ENCODE measurements around the gene RAB10.

The RAB10 gene

GRCh38 chr2:26185304-26185928 lies 151.5 kb downstream of the RAB10 start:
- DNase-seq: no peak

DNA sequence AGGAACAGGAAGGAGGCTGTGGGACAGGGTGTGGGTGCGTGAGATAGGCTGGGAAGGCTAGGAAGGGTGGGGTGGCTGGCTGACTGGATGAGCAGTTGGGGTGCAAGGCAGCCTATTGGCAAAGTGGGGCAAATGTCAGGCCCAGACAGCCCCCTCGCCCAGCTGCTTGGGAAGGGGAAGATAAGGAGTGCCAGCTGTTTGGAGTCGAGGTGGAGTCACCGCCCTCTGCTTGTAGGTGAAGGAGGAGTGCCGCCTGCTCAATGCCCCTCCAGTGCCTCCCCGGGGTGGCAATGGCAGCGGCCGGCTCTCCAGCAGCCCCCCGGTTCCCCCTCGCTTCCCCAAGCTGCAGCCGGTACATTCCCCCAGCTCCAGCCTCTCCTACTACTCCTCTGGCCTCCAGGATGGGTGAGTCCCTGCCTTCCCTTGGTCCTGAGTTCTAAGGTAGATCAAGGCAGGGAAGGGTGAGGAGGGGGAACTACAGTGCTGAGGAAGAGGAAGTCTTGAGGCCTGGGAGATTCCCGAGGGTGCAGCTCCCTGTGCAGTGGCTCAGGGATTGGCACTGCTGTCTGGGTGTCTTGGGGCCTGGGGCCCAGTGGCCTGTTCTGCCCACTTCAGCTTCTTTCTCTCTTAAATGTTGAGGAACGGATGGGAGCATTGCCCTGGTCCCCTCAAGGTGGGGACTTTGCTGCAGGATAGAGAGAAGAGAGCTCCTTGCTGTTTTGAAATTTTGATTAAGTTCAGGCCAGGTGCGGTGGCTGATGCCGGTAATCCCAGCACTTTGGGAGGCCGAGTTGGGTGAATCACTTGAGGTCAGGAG lies 152.3 kb downstream of the RAB10 start:
- no peak for DNase-seq
